HAP-1 (cell line): ENCODE measurements around the gene KLK2.
A peak's percentile ranks its signal among the peaks of the same experiment; 100 is the strongest.
"Not testable (repeated sequence)": the region's sequence is repeated elsewhere in the genome, so short reads cannot be mapped to it uniquely, and the experiment has no call there.

Experiments used
- DNase-seq, 2 experiments: peaks; one replicate each; pipeline ENCODE4 v3.0.0-alpha.2; 2016 to 2020; ENCODE audit warnings: low spot score in 2 of 2
- H3K27me3 ChIP-seq: fragments of 250-450 bp; sonication (Bioruptor Pico); 2 replicates; pipeline ENCODE4 v1.5.1; 2020; ENCODE audit warnings: low read depth, mild to moderate bottlenecking, moderate library complexity
- H3K36me3 ChIP-seq: fragments of 250-450 bp; sonication (Bioruptor Pico); replicated peaks from 2 replicates; pipeline ENCODE4 v1.5.1; 2020; ENCODE audit warnings: mild to moderate bottlenecking
- H3K4me1 ChIP-seq: fragments of 250-450 bp; sonication (Bioruptor Pico); 2 replicates; pipeline ENCODE4 v1.5.1; 2020; ENCODE audit warnings: mild to moderate bottlenecking
- H3K4me3 ChIP-seq: fragments of 250-450 bp; sonication (Bioruptor Pico); 2 replicates; pipeline ENCODE4 v1.5.1; 2020; ENCODE audit warnings: mild to moderate bottlenecking, moderate library complexity
- H3K9me3 ChIP-seq: fragments of 250-450 bp; sonication (Bioruptor Pico); 2 replicates; pipeline ENCODE4 v1.5.1; 2020; ENCODE audit warnings: mild to moderate bottlenecking, moderate library complexity
- in situ Hi-C: fragments of 300-500 bp; cut with MboI; formaldehyde crosslinking; loops from 3 replicates; pipeline ENCODE4 v1.14.3; 2020; ENCODE audit warnings: low sequenced_read_pairs, inconsistent platforms, mixed read lengths

Gene KLK2

DNA sequence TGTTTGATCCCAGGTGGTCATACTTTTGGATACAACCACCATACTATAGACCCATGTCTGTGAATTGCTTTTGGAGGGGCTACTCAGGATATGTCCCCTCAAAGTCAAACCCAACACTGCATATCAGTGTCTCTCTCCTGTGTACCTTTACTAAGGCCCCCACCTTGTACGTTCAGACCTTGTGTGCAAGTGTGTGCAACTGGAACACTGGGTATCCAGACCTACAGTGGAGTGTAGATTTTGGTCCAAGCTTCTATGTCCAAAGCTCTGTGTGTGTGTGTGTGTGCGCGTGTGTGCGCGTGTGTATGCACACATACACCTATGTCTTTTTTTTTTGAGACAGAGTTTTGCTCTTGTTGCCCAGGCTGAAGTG, 18.0 kb downstream of the KLK2 start:
- Histone ChIP-seq H3K4me1 (no peaks in the 10 kb centered on the region), H3K36me3 (no peaks in the 10 kb centered on the region), H3K4me3 (no peak overlapping the region), H3K27me3 (peaks cover 9% of the 10 kb centered on the region; the same call in 1 of the 2 replicates), H3K9me3 (no peaks in the 10 kb centered on the region)
- in situ Hi-C loops = no loop called here
- DNase-seq = no peak

GRCh38 chr19:50893047-50893736, 20.0 kb downstream of the KLK2 start:
- Histone ChIP-seq H3K27me3 (peaks cover 6% of the 10 kb centered on the region; the same call in 1 of the 2 replicates), H3K4me3 (no peak overlapping the region), H3K9me3 (no peaks in the 10 kb centered on the region), H3K4me1 (no peaks in the 10 kb centered on the region), H3K36me3 (no peaks in the 10 kb centered on the region)
- peak in 1 of 2 experiments; percentile 24 for DNase-seq
- in situ Hi-C loops = no loop called here

DNA sequence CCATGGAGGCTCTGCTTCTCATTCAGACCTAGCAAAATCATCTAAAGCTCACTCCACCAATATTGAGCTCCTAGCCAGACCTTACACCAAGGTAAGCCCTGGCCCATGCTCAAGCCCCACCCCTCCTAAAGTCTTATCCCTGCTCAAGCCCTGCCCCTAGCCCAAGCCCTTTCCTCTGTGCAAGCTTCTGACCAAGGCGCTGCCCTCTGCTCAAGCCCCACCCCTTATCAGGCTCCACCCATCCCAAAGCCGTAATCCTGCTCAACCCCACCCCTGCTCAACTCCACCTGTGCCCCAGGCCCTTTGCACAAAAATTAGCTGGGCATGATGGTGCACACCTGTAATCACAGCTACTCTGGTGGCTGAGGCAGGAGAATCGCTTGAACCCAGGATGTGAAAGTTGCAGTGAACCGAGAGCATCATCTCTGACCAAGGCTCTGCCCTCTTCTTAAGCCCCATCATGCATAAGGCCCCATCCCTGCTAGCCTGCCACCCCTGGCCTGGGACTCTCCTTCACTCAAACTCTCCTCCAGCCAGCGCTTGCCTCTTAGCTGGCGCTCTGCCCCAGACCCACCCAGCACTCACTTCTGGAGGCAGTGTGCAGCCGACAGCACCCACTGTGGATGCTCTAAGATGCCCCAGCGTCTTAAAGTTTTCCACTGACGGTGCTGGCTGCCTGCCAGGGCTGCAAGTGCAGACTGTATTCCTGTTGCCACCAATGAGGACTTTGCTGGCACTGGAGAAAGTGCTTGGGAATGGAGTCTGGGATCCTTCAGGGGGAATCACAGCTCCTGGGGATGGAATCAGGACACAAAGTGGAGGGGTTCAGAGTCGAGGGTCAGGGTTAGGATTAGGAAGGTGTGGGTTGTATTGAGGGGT, 21.5 kb downstream of the KLK2 start:
- no peaks in the 10 kb centered on the region for H3K36me3 ChIP-seq
- no peaks in the 10 kb centered on the region for H3K9me3 ChIP-seq
- H3K27me3 ChIP-seq = no peaks in the 10 kb centered on the region
- no peaks in the 10 kb centered on the region for H3K4me1 ChIP-seq
- in situ Hi-C loops = no loop called here
- no peak overlapping the region for H3K4me3 ChIP-seq
- DNase-seq = no peak

DNA sequence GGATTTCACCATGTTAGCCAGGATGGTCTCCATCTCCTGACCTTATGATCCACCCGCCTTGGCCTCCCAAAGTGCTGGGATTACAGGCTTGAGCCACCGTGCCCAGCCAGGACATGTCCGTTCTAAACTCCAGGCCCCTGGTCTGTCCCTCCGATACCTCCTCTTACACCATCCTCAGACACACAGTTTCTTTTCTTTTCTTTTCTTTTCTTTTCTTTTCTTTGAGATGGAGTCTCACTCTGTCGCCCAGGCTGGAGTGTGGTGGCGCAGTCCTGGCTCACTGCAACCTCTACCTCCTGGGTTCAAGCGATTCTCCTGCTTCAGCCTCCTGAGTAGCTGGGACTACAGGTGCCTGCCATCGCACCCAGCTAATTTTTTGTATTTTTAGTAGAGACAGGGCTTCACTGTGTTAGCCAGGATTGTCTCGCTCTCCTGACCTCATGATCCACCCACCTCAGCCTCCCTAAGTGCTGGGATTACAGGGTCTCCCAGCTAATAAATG, 22.9 kb downstream of the KLK2 start:
- H3K4me3 ChIP-seq, H3K27me3 ChIP-seq, H3K4me1 ChIP-seq, H3K36me3 ChIP-seq, H3K9me3 ChIP-seq, in situ Hi-C loops, DNase-seq: not testable (repeated sequence)

GRCh38 chr19:50896591-50897190, 23.5 kb downstream of the KLK2 start:
- no peaks in the 10 kb centered on the region for H3K36me3 ChIP-seq
- no peaks in the 10 kb centered on the region for H3K4me1 ChIP-seq
- no peaks in the 10 kb centered on the region for H3K27me3 ChIP-seq
- in situ Hi-C loops = no loop called here
- no peaks in the 10 kb centered on the region for H3K9me3 ChIP-seq
- DNase-seq = no peak
- no peak overlapping the region for H3K4me3 ChIP-seq

DNA sequence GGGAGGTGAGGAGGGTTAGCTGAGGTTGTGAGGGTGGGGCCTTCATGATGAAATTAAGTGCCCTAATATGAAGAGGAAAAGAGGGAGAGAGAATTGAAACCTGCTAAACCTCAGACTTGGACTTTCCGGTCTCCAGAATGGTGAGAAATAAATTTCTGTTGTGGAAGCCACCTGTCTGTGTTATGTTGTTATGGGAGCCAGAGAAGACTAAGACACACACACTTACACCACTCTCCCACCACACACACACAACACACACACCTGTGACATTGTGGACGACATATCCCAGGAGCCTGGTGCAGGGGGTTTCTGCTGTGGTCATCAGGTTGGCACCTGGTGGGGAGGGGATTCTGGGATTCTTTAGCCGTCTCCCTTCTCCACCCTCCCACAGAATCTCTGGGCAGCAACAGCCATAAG, 24.0 kb downstream of the KLK2 start:
- H3K27me3 ChIP-seq = no peaks in the 10 kb centered on the region
- no peaks in the 10 kb centered on the region for H3K9me3 ChIP-seq
- H3K4me3 ChIP-seq = no peak overlapping the region
- in situ Hi-C loops = no loop called here
- no peaks in the 10 kb centered on the region for H3K4me1 ChIP-seq
- no peaks in the 10 kb centered on the region for H3K36me3 ChIP-seq
- DNase-seq = no peak

DNA sequence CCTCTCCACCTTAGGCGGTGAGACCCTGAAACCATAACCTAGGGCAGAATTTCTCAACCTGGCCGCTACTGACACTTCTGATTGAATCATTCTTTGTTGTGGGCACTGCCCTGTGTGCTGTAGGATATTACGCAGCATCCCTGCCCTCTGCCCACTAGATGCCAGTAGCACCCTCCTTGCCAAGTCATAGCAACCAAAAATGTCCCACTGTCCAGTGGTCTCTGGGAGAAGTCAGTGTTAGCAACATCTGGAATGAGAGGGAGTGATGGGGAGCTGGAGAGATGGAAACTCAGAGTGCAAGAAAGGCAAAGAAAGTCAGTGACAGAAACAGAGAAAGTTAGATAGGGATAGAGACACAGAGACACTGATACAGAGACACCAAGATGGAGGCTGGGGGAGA, 24.4 kb downstream of the KLK2 start:
- in situ Hi-C loops = no loop called here
- Histone ChIP-seq H3K27me3 (no peaks in the 10 kb centered on the region), H3K9me3 (no peaks in the 10 kb centered on the region), H3K4me1 (no peaks in the 10 kb centered on the region), H3K36me3 (no peaks in the 10 kb centered on the region), H3K4me3 (no peak overlapping the region)
- DNase-seq = no peak

DNA sequence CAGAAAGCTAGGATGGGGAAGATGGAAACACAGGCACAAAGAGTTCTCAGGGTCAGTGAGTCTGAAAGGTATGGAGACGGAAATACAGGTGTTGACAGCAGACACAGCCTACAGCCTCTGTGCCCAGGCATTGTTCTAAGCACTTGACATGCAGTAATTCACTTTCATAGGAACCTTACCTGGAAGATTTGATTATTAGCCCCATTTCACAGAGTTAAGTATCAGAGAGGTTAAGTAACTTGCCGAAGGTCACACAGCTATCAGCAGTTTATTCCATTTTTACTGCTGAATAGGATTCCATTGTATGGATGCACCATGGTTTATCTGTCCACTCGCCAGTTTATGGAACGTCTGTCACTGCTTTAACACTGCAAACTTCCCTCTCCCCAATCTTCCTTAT, 24.8 kb downstream of the KLK2 start:
- Histone ChIP-seq H3K4me3 (no peak overlapping the region), H3K36me3 (no peaks in the 10 kb centered on the region), H3K27me3 (no peaks in the 10 kb centered on the region), H3K9me3 (no peaks in the 10 kb centered on the region), H3K4me1 (no peaks in the 10 kb centered on the region)
- no peak for DNase-seq
- in situ Hi-C loops = no loop called here

DNA sequence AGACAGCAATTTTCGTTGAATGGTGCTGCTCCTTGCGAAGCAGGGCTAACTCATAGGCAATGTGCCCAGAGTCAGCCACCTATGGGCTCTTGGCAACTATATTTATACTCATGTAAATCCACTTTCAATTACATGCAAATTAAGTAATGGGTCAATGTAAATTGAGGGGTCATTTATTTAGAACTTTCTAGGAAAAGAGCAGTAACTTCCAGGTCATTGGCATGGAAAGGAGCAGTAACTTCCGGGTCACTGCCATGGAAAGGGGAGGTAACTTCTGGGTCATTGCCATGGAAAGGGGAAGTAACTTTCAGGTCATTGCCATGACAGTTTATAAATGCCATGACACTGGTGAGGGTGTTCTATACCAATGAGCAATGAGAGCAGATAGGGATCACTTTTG, 26.3 kb downstream of the KLK2 start:
- Histone ChIP-seq H3K27me3 (no peaks in the 10 kb centered on the region), H3K36me3 (no peaks in the 10 kb centered on the region), H3K4me1 (no peaks in the 10 kb centered on the region), H3K4me3 (no peak overlapping the region), H3K9me3 (no peaks in the 10 kb centered on the region)
- DNase-seq = no peak
- in situ Hi-C loops = no loop called here

DNA sequence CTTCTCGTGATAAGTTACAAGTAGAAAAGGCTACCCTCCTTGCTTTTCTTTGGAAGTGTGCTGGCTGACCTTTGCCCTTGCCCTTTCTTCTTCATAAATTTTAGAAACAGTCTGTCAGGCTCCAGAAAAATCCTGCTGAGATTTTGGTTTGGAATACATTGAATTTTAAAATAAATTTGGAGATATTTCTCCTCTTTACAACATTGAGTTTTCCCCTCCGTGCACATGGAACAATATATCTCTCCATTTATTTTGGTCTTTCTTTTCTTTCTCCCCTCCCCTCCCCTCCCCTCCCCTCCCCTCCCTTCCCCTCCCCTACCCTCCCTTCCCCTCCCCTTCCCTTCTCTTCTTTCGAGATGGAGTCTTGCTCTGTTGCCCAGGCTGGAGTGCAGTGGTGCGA, 29.4 kb downstream of the KLK2 start:
- no peaks in the 10 kb centered on the region for H3K9me3 ChIP-seq
- no peak overlapping the region for H3K4me3 ChIP-seq
- in situ Hi-C loops = loop anchor here (25.0 kb wide), 1 partner anchor 540 kb away; the partner anchor contains the start of gene NAPSA
- H3K4me1 ChIP-seq = no peaks in the 10 kb centered on the region
- no peaks in the 10 kb centered on the region for H3K27me3 ChIP-seq
- no peak for DNase-seq
- H3K36me3 ChIP-seq = no peaks in the 10 kb centered on the region

DNA sequence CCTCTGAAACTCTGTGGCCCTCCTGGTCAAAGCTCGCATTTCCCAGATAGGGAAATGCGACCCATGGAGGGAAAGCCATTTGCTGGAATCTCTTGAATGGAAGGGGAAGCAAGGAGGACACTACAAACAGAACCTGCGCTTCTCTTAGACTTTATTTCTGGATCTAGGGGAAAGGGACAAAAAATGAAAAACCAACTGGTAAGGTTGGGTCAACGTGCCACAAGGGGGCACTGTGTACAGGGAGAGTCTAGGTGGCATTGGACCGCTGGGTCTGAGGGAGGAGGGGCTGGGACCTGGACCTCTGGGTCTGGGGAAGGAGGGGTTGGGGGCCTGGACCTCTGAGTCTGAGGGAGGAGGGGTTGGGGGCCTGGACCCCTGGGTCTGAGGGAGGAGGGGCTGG, 33.0 kb downstream of the KLK2 start:
- in situ Hi-C loops = loop anchor here (25.0 kb wide), 1 partner anchor 544 kb away; the partner anchor contains the start of gene NAPSA
- H3K4me3 ChIP-seq = no peak overlapping the region
- peak; percentile 8 to 70 for DNase-seq
- no peaks in the 10 kb centered on the region for H3K4me1 ChIP-seq
- no peaks in the 10 kb centered on the region for H3K9me3 ChIP-seq
- H3K36me3 ChIP-seq = no peaks in the 10 kb centered on the region
- H3K27me3 ChIP-seq = peaks cover 11% of the 10 kb centered on the region

DNA sequence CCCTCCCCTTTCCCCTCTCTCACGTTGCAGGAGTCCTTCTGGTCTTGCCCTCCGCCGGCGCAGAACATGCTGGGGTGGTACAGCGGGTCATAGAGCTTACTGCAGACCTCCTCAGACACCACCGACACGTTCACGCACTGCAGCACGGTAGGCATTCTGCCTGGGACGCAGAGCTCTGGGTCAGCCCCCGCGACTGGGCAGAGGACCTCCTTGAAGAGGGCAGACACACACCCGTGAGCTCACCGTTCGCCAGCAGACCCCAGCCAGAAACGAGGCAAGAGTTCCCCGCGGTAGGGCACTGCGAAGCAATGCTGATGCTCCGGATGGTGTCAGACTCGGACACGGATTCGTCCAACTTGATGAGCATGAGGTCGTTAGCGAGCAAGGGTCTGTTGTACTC, 35.1 kb downstream of the KLK2 start:
- no peak for DNase-seq
- Histone ChIP-seq H3K27me3 (peaks cover 22% of the 10 kb centered on the region), H3K36me3 (no peaks in the 10 kb centered on the region), H3K9me3 (no peaks in the 10 kb centered on the region), H3K4me3 (no peak overlapping the region), H3K4me1 (no peaks in the 10 kb centered on the region)
- in situ Hi-C loops = loop anchor here (25.0 kb wide), 1 partner anchor 546 kb away; the partner anchor contains the start of gene NAPSA

DNA sequence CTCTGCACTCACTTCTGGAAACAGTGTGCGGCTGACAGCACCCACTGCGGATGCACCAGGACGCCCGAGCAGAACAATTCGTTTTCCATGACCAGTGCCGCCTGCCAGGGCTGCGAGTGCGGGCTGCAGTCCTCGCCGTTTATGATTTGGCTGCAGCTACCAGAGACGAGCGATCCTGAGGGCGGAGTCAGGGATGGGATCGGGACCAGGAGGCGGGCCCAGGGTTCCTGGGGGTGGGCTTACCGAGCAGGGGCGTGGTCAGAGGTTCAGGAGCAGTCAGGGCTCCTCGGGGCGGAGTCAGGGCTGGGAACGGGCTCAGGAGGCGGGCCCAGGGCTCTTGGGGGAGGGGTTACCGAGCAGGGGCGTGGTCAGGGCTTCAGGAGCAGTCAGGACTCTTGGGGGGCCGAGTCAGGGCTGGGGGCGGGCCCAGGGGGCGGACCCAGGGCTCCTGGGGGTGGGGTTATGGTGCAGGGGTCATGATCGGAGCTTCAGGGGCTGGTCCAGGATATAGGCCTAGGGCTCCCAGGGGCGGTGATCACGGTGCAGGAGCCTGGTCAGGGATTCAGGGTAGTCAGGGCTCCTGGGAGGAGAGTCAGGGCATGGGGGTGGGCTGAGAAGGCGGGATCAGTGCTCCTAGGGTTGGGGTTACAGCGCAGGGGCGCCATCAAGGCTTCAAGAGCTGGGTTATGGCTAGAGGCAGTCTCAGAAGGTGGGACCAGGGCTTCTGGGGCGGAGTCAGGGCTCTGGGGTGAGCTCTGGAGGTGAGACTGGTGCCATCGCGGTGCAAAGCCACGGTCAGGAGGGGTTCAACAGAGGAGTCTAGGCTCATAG, 36.2 kb downstream of the KLK2 start:
- in situ Hi-C loops = loop anchor here (10.0 to 25.0 kb wide), 2 partner anchors 375 to 547 kb away; partner anchors contain the start of gene NAPSA
- H3K4me3 ChIP-seq = peak overlapping the region; percentile 14; the same call in 1 of the 2 replicates
- H3K36me3 ChIP-seq = no peaks in the 10 kb centered on the region
- no peaks in the 10 kb centered on the region for H3K9me3 ChIP-seq
- peaks cover 22% of the 10 kb centered on the region for H3K27me3 ChIP-seq
- DNase-seq = peak; percentile 46 to 94
- no peaks in the 10 kb centered on the region for H3K4me1 ChIP-seq
